Islet precursor cell (in vitro differentiated cells): ENCODE data around the gene GRK6.
"Not testable (repeated sequence)": the region's sequence is repeated elsewhere in the genome, so short reads cannot be mapped to it uniquely, and the experiment has no call there.

Source experiments
- DNase-seq: peaks from one replicate; pipeline ENCODE4 v3.0.0-alpha.2; 2018

Gene GRK6

GRCh38 chr5:177472460-177473442 lies 46.3 kb downstream of the GRK6 start:
- no peak for DNase-seq

DNA sequence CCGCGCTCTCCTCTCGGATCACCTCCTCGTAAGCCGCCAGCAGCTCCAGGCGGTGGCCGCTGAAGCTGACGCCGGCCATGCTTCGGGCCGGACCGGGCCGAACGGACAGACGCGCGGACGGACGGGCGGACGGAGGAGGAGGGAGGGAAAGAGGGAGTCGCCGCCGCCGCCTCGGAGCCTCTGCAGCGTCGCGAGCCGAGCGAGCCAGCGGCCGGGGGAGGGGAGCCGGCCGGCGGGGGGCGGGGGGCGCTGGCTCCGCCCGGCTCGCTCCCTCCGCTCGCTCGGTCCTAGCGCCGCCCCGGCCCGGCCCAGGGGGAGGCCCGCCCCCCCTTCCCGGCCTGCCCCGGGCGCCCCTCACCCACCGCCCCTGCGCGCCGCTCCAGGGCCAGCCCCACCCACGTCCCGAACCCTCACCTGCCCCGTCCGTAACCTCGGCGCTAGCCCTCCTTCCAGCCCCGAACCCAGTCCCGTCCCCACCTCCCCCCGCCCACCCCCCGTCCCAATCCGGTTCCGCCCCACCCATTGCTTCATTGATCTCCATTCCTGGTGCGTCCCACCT lies 47.0 kb downstream of the GRK6 start, which contains the start of gene DBN1:
Gene DBN1 (minus strand): TSS at position 192 of the 559 bp plus-strand sequence. CDS start 113 bp downstream, at position 79.
- DNase-seq: no peak

DNA sequence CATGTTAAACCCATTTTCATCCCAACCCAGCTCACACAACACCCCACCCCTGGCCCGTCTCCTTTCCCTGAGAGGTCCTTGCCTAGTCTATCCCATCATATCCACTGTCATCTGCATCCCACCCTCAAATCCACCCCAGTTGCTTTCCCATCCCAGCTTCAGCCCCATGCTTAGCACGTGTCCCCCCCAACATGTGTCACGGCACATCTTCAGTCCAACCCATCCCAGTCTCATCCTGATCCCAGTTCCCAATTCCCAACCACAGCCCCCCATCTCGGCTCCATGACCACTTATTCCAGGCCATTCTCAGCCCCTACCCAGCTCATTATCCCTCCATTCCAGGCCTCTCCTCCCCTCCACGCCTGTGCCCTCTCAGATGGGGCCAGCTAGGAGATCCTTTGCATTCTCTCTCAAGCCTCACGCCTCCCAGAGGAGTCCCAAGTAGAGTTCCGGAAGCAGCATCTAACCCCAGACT lies 47.6 kb downstream of the GRK6 start:
- DNase-seq: no peak

GRCh38 chr5:177474846-177475562 lies 48.5 kb downstream of the GRK6 start:
- no peak for DNase-seq

- no peak for DNase-seq
Observed at GRCh38 chr5:177475563-177476427, 49.3 kb downstream of the GRK6 start.

- DNase-seq: no peak
Observed at GRCh38 chr5:177476531-177477233, 50.2 kb downstream of the GRK6 start.

GRCh38 chr5:177477701-177478477 lies 51.4 kb downstream of the GRK6 start:
- no peak for DNase-seq

- DNase-seq: no peak
Observed at GRCh38 chr5:177478711-177479646, 52.5 kb downstream of the GRK6 start.

- no peak for DNase-seq
Observed at GRCh38 chr5:177479774-177480173, 53.3 kb downstream of the GRK6 start.

GRCh38 chr5:177482359-177482795 lies 55.9 kb downstream of the GRK6 start:
- DNase-seq: no peak

- no peak for DNase-seq
Observed at GRCh38 chr5:177483042-177483441, 56.6 kb downstream of the GRK6 start.

- no peak for DNase-seq
Observed at GRCh38 chr5:177483994-177484901, 57.8 kb downstream of the GRK6 start.

GRCh38 chr5:177484902-177485549 lies 58.5 kb downstream of the GRK6 start:
- DNase-seq: no peak

DNA sequence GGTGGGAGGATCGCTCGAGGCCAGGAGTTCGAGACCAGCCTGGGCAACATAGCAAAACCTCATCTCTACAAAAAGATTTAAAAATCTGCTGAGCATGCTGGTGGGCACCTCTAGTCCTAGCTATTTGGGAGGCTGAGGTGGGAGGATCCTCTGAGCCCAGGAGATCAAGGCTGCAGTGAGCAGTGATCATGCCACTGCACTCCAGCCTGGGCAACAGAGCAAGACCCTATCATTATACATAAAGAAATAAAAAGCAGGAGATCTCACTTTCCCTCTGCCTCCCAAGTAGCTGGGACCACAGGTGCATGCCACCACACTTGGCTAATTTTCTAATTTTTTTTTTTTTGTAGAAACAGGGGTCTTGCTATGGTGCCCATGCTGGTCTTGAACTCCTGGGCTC lies 59.3 kb downstream of the GRK6 start:
- DNase-seq: not testable (repeated sequence)

DNA sequence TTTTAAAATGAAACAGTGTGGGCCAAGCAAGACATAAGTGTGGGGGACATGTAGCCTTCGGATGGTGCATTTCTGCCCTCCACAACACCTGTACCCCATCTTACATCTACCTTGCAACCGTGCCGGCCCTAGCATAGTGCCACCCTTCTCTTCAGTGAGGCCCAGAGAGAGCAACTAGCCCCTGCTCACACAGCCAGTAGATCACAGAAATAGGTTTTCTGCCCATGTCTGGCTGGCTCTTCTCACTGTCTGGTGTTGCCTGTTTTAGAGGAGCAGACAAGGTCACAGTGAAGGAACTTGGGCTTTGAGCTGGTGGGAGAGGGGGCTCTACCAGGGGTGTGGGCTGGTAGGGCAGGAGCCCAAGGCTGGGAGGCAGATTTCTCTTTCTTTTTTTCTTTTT lies 59.8 kb downstream of the GRK6 start:
- DNase-seq: no peak

DNA sequence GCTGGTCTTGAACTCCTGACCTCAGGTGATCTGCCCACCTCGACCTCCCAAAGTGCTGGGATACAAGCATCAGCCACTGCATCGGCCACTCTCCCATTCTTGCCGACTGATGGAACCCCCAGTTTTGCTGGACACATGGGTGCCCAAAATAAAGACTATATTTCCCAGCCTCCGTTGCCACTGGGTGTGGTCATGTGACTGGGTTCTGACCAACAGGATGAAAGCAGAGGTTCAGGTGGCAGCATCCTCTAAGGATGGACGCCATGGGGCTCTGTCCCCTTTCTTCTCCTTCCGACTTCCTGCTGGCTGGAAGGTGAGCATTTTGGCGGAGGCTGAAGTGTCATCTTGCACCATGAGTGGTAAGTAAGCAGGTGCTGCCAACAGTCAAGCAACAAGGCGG lies 60.7 kb downstream of the GRK6 start:
- DNase-seq: no peak

DNA sequence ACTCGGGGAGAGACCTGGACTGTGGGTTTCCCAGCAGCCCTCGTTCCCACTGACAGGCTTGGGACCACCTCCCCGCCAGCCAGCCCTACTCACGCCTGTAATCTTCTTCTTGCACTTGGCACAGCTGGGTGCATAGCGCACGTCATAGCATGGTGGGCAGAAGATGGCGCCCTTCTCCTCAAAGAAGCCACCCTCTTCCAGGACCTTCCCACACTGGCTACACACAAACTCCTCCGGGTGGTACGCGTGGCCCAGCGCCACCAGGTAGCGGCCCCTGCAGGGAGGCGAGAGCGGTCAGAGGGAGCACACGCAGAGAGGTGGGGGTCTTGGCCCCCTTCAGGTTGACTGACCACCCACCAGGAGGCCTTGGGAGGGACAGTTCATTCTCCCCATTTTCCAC lies 61.5 kb downstream of the GRK6 start:
- DNase-seq: no peak

- DNase-seq: no peak
Observed at GRCh38 chr5:177489119-177489716, 62.7 kb downstream of the GRK6 start.
